Ascending aorta (tissue), 2 donors: Measurements from ENCODE around the gene DOC2B. TPM values are rescaled to one million over a fixed set of nuclear protein-coding genes. Genes with fewer than 3 reads are reported as not detected.

Experiments used
- DNase-seq, 2 donors: peaks; one replicate each; pipeline ENCODE4 v3.0.0-alpha.2; 2019; ENCODE audit warnings: low spot score in 2 of 2
- H3K27ac ChIP-seq, 2 donors: fragments of 200-600 bp; sonication (generic); one replicate each; pipeline ENCODE4 v1.5.1; 2016 to 2017; ENCODE audit warnings: mild to moderate bottlenecking in 1 of 2
- H3K27me3 ChIP-seq: fragments of 200-600 bp; sonication (generic); one replicate; pipeline ENCODE4 v1.5.1; 2017
- H3K36me3 ChIP-seq, 2 donors: fragments of 200-600 bp; sonication (generic); one replicate each; pipeline ENCODE4 v1.5.1; 2016
- H3K4me1 ChIP-seq, 2 donors: fragments of 200-600 bp; sonication (generic); one replicate each; pipeline ENCODE4 v1.5.1; 2016 to 2017; ENCODE audit warnings: mild to moderate bottlenecking in 1 of 2
- H3K4me3 ChIP-seq, 2 donors: fragments of 200-600 bp; sonication (generic); one replicate each; pipeline ENCODE4 v1.5.1; 2016 to 2017; ENCODE audit warnings: mild to moderate bottlenecking in 1 of 2
- H3K9me3 ChIP-seq, 2 donors: fragments of 200-600 bp; sonication (generic); one replicate each; pipeline ENCODE4 v1.5.1; 2016
- CTCF ChIP-seq, 3 experiments: fragments of 200-600 bp in 2 of 3; fragments of 450-650 bp in 1 of 3; sonication (generic) in 2 of 3; IDR thresholded peaks; one replicate each; pipeline ENCODE4 v1.5.1; 2016 to 2019; ENCODE audit warnings: antibody characterized with exemption in 3 of 3, mild to moderate bottlenecking in 1 of 3, moderate library complexity in 1 of 3
- intact Hi-C: fragments of 100-400 bp; cut with DNase I; formaldehyde crosslinking; loops from one replicate; pipeline ENCODE4 v1.15.1; 2023
- total RNA-seq: library from RNA; depleted of rRNA; stranded (reverse); fragments of >200 nt; gene quantifications from one replicate; pipeline ENCODE4 v1.1.0, GENCODE V29; 2016

The DOC2B gene
- total RNA-seq, 1 donor from 2014 or later = 200 TPM

GRCh38 chr17:193841-194806 is 12.7 kb upstream of the DOC2B start:
- H3K27me3 ChIP-seq = no peaks in the 10 kb centered on the region

DNA sequence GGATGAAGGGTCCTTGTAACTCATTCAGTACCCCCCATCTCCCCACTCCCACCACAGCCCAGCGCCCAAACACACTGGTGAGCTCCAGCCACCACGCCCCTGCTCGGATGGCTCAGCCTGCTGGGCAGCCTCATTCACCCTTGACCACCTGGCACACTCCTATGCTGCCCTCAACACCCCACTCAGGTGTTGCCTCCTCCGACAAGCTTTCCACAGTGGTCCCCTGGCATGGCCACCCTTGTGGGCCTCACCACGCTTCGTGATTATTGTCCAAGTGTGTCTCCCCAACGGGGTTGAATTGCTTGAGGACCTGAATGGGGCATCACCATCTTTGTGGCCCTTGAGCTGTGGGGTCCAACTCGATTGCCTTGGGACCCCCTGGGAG is 12.0 kb upstream of the DOC2B start:
- Histone ChIP-seq H3K27me3 (no peaks in the 10 kb centered on the region), H3K4me1 (no peaks in the 10 kb centered on the region)
- intact Hi-C loops = no loop called here

More at GRCh38 chr17:193841-194806, 12.7 kb upstream of the DOC2B start:
- H3K4me1 ChIP-seq = no peaks in the 10 kb centered on the region
- no peak overlapping the region for H3K27ac ChIP-seq
- H3K4me3 ChIP-seq = no peak overlapping the region
- no peaks in the 10 kb centered on the region for H3K36me3 ChIP-seq
- TF ChIP-seq CTCF (IDR thresholded peaks at IDR 0.05) = no peak
- no peak for DNase-seq
- H3K9me3 ChIP-seq = no peaks in the 10 kb centered on the region
- intact Hi-C loops = no loop called here

DNA sequence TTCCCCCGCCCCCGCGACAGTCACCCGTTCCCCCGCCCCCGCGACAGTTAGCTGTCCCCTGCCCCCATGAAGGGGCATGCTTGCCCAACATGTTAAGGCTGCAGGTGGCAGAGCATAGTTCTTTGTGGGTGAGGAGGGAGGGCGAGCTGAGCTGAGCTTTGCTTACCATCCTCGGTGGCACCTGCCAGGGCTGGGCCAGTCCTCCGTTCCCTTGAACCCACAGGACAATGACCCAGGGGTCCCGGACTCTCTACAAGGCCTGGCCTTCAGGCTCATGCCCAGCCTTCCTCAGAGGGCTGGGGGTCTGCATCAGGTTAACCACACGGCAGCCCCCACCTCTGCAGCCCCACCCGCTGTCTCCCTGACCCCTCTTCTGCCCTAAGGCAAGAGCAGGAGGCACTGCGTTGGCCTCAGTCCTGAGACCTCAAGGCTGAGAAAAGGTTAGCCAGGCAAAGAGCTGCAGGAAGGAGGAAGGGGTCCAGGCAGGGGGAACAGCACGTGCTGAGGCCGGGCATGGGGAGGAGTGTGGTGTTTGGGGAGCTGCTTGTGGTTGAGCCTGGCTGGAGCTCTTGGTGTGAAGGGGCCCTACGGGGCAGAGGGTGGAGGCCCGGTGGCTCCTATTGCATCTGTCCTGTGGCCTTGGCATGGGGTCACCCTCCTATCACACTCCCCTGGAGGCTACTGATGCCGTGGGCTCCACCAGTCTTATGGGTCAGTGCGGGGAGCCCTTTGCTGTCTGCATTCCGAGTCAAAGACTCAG is 11.4 kb upstream of the DOC2B start:
- no peak overlapping the region for H3K27ac ChIP-seq
- no peaks in the 10 kb centered on the region for H3K9me3 ChIP-seq
- no peaks in the 10 kb centered on the region for H3K4me1 ChIP-seq
- no peaks in the 10 kb centered on the region for H3K36me3 ChIP-seq
- intact Hi-C loops = no loop called here
- H3K4me3 ChIP-seq = no peak overlapping the region
- no peak for TF ChIP-seq CTCF (IDR thresholded peaks at IDR 0.05)
- DNase-seq = no peak
- H3K27me3 ChIP-seq = no peaks in the 10 kb centered on the region

More for the DNA sequence above, 12.0 kb upstream of the DOC2B start:
- no peaks in the 10 kb centered on the region for H3K36me3 ChIP-seq
- H3K9me3 ChIP-seq = no peaks in the 10 kb centered on the region
- no peak for DNase-seq
- no peak overlapping the region for H3K27ac ChIP-seq
- TF ChIP-seq CTCF (IDR thresholded peaks at IDR 0.05) = no peak
- no peak overlapping the region for H3K4me3 ChIP-seq

- H3K27ac ChIP-seq = no peak overlapping the region
- no peaks in the 10 kb centered on the region for H3K9me3 ChIP-seq
- intact Hi-C loops = no loop called here
- no peak for DNase-seq
- no peak for TF ChIP-seq CTCF (IDR thresholded peaks at IDR 0.05)
- no peaks in the 10 kb centered on the region for H3K27me3 ChIP-seq
- no peaks in the 10 kb centered on the region for H3K4me1 ChIP-seq
- no peaks in the 10 kb centered on the region for H3K36me3 ChIP-seq
- no peak overlapping the region for H3K4me3 ChIP-seq
Observed at GRCh38 chr17:189444-189843, 8.0 kb upstream of the DOC2B start.

DNA sequence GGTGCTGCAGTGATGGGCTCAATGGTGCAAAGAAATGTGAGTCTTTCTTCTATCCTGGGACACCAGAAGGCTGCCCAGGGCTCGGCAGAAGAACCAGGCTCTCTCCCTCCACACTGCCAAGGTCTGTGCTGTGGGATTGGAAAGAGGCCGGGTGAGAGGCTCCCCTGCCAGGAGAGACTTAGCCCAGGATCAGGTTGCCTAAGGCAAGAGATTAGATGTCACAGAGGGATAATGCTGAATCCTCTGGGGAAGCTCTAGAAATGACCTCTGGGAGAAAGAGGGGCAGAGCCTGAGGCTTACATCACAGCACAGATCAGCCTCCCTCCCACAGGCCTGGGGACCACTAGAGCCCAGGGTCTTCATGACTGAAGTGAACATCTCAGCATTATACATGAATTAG is 5.7 kb upstream of the DOC2B start:
- TF ChIP-seq CTCF (IDR thresholded peaks at IDR 0.05) = no peak
- intact Hi-C loops = no loop called here
- H3K4me3 ChIP-seq = no peak overlapping the region
- no peaks in the 10 kb centered on the region for H3K4me1 ChIP-seq
- H3K9me3 ChIP-seq = no peaks in the 10 kb centered on the region
- H3K36me3 ChIP-seq = no peaks in the 10 kb centered on the region
- no peaks in the 10 kb centered on the region for H3K27me3 ChIP-seq
- no peak overlapping the region for H3K27ac ChIP-seq
- DNase-seq = no peak
